Measurements from ENCODE around the gene NDUFB6. TPM values are rescaled to one million over a fixed set of nuclear protein-coding genes. Genes with fewer than 3 reads are reported as not detected.
A peak's percentile ranks its signal among the peaks of the same experiment; 100 is the strongest.

Gene NDUFB6
- polyA plus RNA-seq, 2 donors: 26.2 to 37.4 TPM

DNA sequence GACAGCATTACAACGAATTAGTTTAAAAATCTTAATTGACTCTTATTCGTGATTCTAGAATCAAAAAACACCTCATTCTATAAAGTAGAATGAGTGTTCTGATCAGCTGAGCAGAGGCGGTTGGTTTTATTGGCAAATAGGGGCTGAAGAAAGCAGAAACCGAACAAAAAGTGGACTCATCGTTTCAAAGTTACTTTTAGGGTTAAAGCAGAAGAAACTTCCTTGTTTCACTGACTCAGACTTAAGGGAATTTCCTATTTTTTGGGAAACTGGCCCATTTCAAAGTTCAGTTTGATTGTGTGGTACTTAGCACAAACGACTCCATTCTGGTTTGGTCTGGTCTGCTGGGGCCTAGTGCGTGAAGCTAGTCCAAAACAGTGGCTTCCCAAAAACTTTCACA is 862 bp upstream of the NDUFB6 start:
- Histone ChIP-seq H3K9me3 (ENCODE audit: control insufficient read depth in 2 of 2, insufficient read depth in 1 of 2, low read depth in 1 of 2, low read length in 1 of 2) (no peaks in the 10 kb centered on the region), H3K27ac (ENCODE audit: low read depth in 2 of 2, low read length in 1 of 2) (no peak overlapping the region), H3K36me3 (ENCODE audit: control insufficient read depth in 2 of 2, insufficient read depth in 2 of 2, low read length in 1 of 2) (peaks cover 0 to 2% of the 10 kb centered on the region in 2 donors), H3K4me3 (ENCODE audit: low read depth in 1 of 2, low read length in 2 of 2) (no peak overlapping the region), H3K27me3 (ENCODE audit: control insufficient read depth in 1 of 2, insufficient read depth in 2 of 2, low read length in 2 of 2) (no peaks in the 10 kb centered on the region), H3K4me1 (ENCODE audit: control insufficient read depth in 2 of 2, insufficient read depth in 2 of 2, low read length in 1 of 2) (peaks cover 0 to 2% of the 10 kb centered on the region in 2 donors)
- WGBS, 2 donors: 84% methylated on average over 7 of the region's 7 CpGs

GRCh38 chr9:32571969-32572899 is 725 bp downstream of the NDUFB6 start:
- Histone ChIP-seq H3K4me3 (ENCODE audit: low read depth in 1 of 2, low read length in 2 of 2) (peak overlapping the region; percentile 87 to 98), H3K9me3 (ENCODE audit: control insufficient read depth in 2 of 2, insufficient read depth in 1 of 2, low read depth in 1 of 2, low read length in 1 of 2) (no peaks in the 10 kb centered on the region), H3K4me1 (ENCODE audit: control insufficient read depth in 2 of 2, insufficient read depth in 2 of 2, low read length in 1 of 2) (peaks cover 0 to 2% of the 10 kb centered on the region in 2 donors), H3K36me3 (ENCODE audit: control insufficient read depth in 2 of 2, insufficient read depth in 2 of 2, low read length in 1 of 2) (peaks cover 0 to 2% of the 10 kb centered on the region in 2 donors), H3K27me3 (ENCODE audit: control insufficient read depth in 1 of 2, insufficient read depth in 2 of 2, low read length in 2 of 2) (no peaks in the 10 kb centered on the region), H3K27ac (ENCODE audit: low read depth in 2 of 2, low read length in 1 of 2) (peak overlapping the region; percentile 96 to 97)
- 1% methylated on average over 17 of the region's 17 CpGs for WGBS, 2 donors

DNA sequence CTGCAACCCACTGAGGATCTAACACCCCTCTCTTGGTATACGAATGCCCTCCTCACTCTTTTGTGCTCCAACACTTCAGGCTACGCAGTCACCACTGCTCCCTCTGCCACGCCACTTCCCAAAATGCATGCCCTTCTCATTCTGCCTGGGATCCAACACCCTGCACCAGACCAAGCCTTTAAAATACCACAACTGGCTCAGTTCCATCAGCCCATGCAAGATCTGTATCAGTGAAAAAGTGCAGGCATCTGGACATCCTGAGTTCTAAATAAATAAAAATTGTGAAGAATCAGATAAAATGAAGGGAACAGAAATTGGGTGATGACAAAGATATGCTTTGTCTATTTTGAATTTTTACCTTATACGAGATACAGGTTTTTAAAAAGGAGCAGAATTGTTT is 2.7 kb downstream of the NDUFB6 start:
- H3K27me3 ChIP-seq (ENCODE audit: control insufficient read depth in 1 of 2, insufficient read depth in 2 of 2, low read length in 2 of 2): no peaks in the 10 kb centered on the region
- WGBS, 2 donors: 90 to 92% methylated on average over 4 of the region's 4 CpGs
- H3K27ac ChIP-seq (ENCODE audit: low read depth in 2 of 2, low read length in 1 of 2): no peak overlapping the region
- H3K9me3 ChIP-seq (ENCODE audit: control insufficient read depth in 2 of 2, insufficient read depth in 1 of 2, low read depth in 1 of 2, low read length in 1 of 2): no peaks in the 10 kb centered on the region
- H3K4me1 ChIP-seq (ENCODE audit: control insufficient read depth in 2 of 2, insufficient read depth in 2 of 2, low read length in 1 of 2): peaks cover 0 to 2% of the 10 kb centered on the region in 2 donors
- H3K36me3 ChIP-seq (ENCODE audit: control insufficient read depth in 2 of 2, insufficient read depth in 2 of 2, low read length in 1 of 2): peaks cover 0 to 11% of the 10 kb centered on the region in 2 donors
- no peak overlapping the region for H3K4me3 ChIP-seq (ENCODE audit: low read depth in 1 of 2, low read length in 2 of 2)

DNA sequence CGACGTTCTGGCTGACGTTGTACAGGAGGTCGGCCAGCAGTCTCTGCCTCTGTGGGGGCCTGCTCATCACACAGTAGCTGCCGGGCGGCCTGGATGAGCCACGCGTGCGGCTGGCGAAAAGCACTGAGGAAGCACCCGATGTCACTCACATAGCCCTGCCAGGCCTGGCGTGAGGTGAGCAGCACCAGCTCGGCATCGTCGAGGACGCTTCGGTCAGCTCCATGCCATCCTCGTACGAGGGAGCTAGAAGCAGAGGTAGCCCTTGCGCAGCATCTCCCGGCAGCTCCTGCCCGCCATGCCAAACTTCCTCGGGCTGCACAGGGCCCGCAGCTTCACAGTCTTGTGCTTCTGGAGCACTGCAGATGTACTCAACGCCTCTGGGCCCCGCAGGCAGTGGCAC is 6.2 kb downstream of the NDUFB6 start:
- H3K27me3 ChIP-seq (ENCODE audit: control insufficient read depth in 1 of 2, insufficient read depth in 2 of 2, low read length in 2 of 2): no peaks in the 10 kb centered on the region
- H3K27ac ChIP-seq (ENCODE audit: low read depth in 2 of 2, low read length in 1 of 2): no peak overlapping the region
- WGBS, 2 donors: 95 to 96% methylated on average over 26 of the region's 26 CpGs
- H3K36me3 ChIP-seq (ENCODE audit: control insufficient read depth in 2 of 2, insufficient read depth in 2 of 2, low read length in 1 of 2): peaks cover 0 to 11% of the 10 kb centered on the region in 2 donors
- no peak overlapping the region for H3K4me3 ChIP-seq (ENCODE audit: low read depth in 1 of 2, low read length in 2 of 2)
- peaks cover 0 to 2% of the 10 kb centered on the region in 2 donors for H3K4me1 ChIP-seq (ENCODE audit: control insufficient read depth in 2 of 2, insufficient read depth in 2 of 2, low read length in 1 of 2)
- no peaks in the 10 kb centered on the region for H3K9me3 ChIP-seq (ENCODE audit: control insufficient read depth in 2 of 2, insufficient read depth in 1 of 2, low read depth in 1 of 2, low read length in 1 of 2)

GRCh38 chr9:32565967-32566366 is 7.0 kb downstream of the NDUFB6 start:
- Histone ChIP-seq H3K27me3 (ENCODE audit: control insufficient read depth in 1 of 2, insufficient read depth in 2 of 2, low read length in 2 of 2) (no peaks in the 10 kb centered on the region), H3K9me3 (ENCODE audit: control insufficient read depth in 2 of 2, insufficient read depth in 1 of 2, low read depth in 1 of 2, low read length in 1 of 2) (no peaks in the 10 kb centered on the region), H3K4me3 (ENCODE audit: low read depth in 1 of 2, low read length in 2 of 2) (no peak overlapping the region), H3K36me3 (ENCODE audit: control insufficient read depth in 2 of 2, insufficient read depth in 2 of 2, low read length in 1 of 2) (peaks cover 0 to 11% of the 10 kb centered on the region in 2 donors), H3K4me1 (ENCODE audit: control insufficient read depth in 2 of 2, insufficient read depth in 2 of 2, low read length in 1 of 2) (peaks cover 0 to 2% of the 10 kb centered on the region in 2 donors), H3K27ac (ENCODE audit: low read depth in 2 of 2, low read length in 1 of 2) (no peak overlapping the region)
- 86 to 89% methylated on average over 6 of the region's 6 CpGs for WGBS, 2 donors

DNA sequence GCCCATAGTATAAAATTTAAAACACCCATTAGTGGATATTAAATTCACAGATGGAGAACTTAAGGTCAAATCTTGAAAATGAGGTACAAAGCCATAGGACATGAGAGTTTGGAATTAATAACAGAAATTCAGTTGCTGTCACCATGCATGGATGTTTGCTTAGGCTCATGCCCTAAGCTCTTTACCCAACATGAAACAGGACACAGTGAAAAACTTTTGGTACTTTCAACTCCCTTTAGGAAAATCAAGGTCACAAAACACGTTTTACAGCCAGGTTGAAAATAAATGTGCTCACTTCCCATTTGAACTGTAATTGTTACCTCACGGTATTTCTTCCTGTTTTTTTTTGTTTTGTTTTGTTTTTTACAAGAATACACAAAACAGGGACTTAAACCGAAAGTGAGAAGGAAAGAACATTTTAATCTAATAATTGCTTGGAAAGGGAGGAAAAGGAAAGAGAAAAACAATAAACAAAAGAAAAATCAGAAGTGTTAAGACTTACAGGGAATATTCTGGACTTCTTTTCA is 14.5 kb downstream of the NDUFB6 start:
- no peak overlapping the region for H3K27ac ChIP-seq (ENCODE audit: low read depth in 2 of 2, low read length in 1 of 2)
- no peak overlapping the region for H3K4me3 ChIP-seq (ENCODE audit: low read depth in 1 of 2, low read length in 2 of 2)
- no peaks in the 10 kb centered on the region for H3K9me3 ChIP-seq (ENCODE audit: control insufficient read depth in 2 of 2, insufficient read depth in 1 of 2, low read depth in 1 of 2, low read length in 1 of 2)
- 62 to 70% methylated on average over 3 of the region's 3 CpGs for WGBS, 2 donors
- H3K27me3 ChIP-seq (ENCODE audit: control insufficient read depth in 1 of 2, insufficient read depth in 2 of 2, low read length in 2 of 2): no peaks in the 10 kb centered on the region
- no peaks in the 10 kb centered on the region for H3K4me1 ChIP-seq (ENCODE audit: control insufficient read depth in 2 of 2, insufficient read depth in 2 of 2, low read length in 1 of 2)
- H3K36me3 ChIP-seq (ENCODE audit: control insufficient read depth in 2 of 2, insufficient read depth in 2 of 2, low read length in 1 of 2): no peaks in the 10 kb centered on the region

- Histone ChIP-seq H3K4me1 (ENCODE audit: control insufficient read depth in 2 of 2, insufficient read depth in 2 of 2, low read length in 1 of 2) (no peaks in the 10 kb centered on the region), H3K4me3 (ENCODE audit: low read depth in 1 of 2, low read length in 2 of 2) (no peak overlapping the region), H3K27ac (ENCODE audit: low read depth in 2 of 2, low read length in 1 of 2) (no peak overlapping the region), H3K36me3 (ENCODE audit: control insufficient read depth in 2 of 2, insufficient read depth in 2 of 2, low read length in 1 of 2) (no peaks in the 10 kb centered on the region), H3K9me3 (ENCODE audit: control insufficient read depth in 2 of 2, insufficient read depth in 1 of 2, low read depth in 1 of 2, low read length in 1 of 2) (no peaks in the 10 kb centered on the region), H3K27me3 (ENCODE audit: control insufficient read depth in 1 of 2, insufficient read depth in 2 of 2, low read length in 2 of 2) (no peaks in the 10 kb centered on the region)
These were observed 18.4 kb downstream of the NDUFB6 start for GRCh38 chr9:32554591-32554990.

DNA sequence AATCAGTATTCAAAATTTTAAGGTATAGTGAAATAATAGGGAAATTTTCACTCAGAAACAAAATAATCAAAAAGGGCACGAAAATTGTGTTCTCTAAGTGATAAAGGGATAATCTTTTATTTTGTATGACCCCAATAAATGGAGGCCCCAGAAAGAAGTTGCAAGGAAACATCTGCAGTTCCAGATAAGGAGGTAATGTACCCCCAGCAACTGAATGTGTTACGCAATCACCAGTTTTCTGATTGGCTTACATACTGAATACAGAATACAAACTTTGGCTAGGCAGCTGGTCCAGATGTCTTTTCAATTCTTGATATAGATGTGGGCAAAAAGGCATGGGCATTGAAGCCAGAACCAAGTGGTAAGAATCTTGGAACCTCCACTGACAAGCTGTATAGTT is 18.9 kb downstream of the NDUFB6 start:
- H3K4me1 ChIP-seq (ENCODE audit: control insufficient read depth in 2 of 2, insufficient read depth in 2 of 2, low read length in 1 of 2): no peaks in the 10 kb centered on the region
- H3K27me3 ChIP-seq (ENCODE audit: control insufficient read depth in 1 of 2, insufficient read depth in 2 of 2, low read length in 2 of 2): no peaks in the 10 kb centered on the region
- H3K36me3 ChIP-seq (ENCODE audit: control insufficient read depth in 2 of 2, insufficient read depth in 2 of 2, low read length in 1 of 2): no peaks in the 10 kb centered on the region
- no peak overlapping the region for H3K4me3 ChIP-seq (ENCODE audit: low read depth in 1 of 2, low read length in 2 of 2)
- WGBS, 2 donors: 89% methylated on average over 2 of the region's 2 CpGs
- H3K9me3 ChIP-seq (ENCODE audit: control insufficient read depth in 2 of 2, insufficient read depth in 1 of 2, low read depth in 1 of 2, low read length in 1 of 2): no peaks in the 10 kb centered on the region
- H3K27ac ChIP-seq (ENCODE audit: low read depth in 2 of 2, low read length in 1 of 2): no peak overlapping the region

DNA sequence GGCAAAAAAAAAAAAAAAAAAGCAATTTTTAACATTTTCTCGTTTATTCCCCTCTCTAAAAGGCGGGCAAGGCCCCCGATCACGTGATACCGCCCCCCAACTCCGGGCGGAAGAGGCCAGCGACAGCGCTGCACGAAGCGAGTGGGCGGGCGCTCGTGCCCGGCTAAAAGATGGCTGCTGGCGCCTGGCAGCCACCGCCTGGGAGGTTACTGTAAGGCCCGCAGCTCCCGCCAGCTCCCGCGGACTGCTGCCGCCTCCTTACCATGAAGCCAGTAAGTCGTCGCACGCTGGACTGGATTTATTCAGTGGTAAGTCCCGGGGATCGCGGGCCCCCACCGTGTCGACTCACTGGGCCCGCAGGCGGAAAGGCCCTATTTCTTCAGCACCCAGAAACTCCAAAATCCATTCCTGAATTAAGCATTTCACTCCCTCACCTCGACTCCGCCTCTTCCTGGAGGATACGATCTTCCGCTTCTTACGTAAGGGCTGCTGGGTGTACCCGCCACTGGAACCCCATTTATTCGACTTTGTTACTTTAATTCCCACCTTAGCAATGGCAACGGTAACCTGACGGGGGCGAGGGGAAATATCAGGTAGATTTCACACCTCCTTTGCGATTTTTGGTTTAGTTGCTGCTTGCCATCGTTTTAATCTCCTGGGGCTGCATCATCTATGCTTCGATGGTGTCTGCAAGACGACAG is 20.6 kb downstream of the NDUFB6 start, which contains the start of the genes SMIM27 and TOPORS:
TSS of gene SMIM27 (plus strand) at position 156 of the 701 bp plus-strand sequence. CDS start at position 264, 108 bp downstream.
TSS of gene TOPORS (minus strand) at position 415 of the 701 bp plus-strand sequence. CDS start at position 265, 150 bp downstream.
- no peaks in the 10 kb centered on the region for H3K36me3 ChIP-seq (ENCODE audit: control insufficient read depth in 2 of 2, insufficient read depth in 2 of 2, low read length in 1 of 2)
- H3K4me1 ChIP-seq (ENCODE audit: control insufficient read depth in 2 of 2, insufficient read depth in 2 of 2, low read length in 1 of 2): no peaks in the 10 kb centered on the region
- WGBS, 2 donors: 0% methylated on average over 46 of the region's 46 CpGs
- no peaks in the 10 kb centered on the region for H3K9me3 ChIP-seq (ENCODE audit: control insufficient read depth in 2 of 2, insufficient read depth in 1 of 2, low read depth in 1 of 2, low read length in 1 of 2)
- H3K4me3 ChIP-seq (ENCODE audit: low read depth in 1 of 2, low read length in 2 of 2): peak within 1 kb of the TSS; percentile 83 to 99
- H3K27ac ChIP-seq (ENCODE audit: low read depth in 2 of 2, low read length in 1 of 2): peak within 1 kb of the TSS; percentile 97 to 100
- no peaks in the 10 kb centered on the region for H3K27me3 ChIP-seq (ENCODE audit: control insufficient read depth in 1 of 2, insufficient read depth in 2 of 2, low read length in 2 of 2)
